Dermis blood vessel endothelial cell (primary cell): ENCODE data around the gene NBEAL2. TPM values are rescaled to one million over a fixed set of nuclear protein-coding genes. Genes with fewer than 3 reads are reported as not detected.

Experiments
- DNase-seq: peaks from one replicate; pipeline ENCODE4 v3.0.0; 2010
- total RNA-seq: library from RNA; depleted of rRNA; stranded (reverse); fragments of >200 nt; gene quantifications from 2 replicates; pipeline ENCODE4 v1.2.3, GENCODE V29; 2014

Gene NBEAL2
- total RNA-seq, 1 donor from 2014 or later: 30.6 TPM

GRCh38 chr3:47000198-47000815 lies 20.8 kb downstream of the NBEAL2 start:
- no peak for DNase-seq

GRCh38 chr3:47000922-47001730 lies 21.7 kb downstream of the NBEAL2 start:
- DNase-seq: no peak

GRCh38 chr3:47001731-47002170 lies 22.3 kb downstream of the NBEAL2 start:
- no peak for DNase-seq

GRCh38 chr3:47002171-47003055 lies 22.9 kb downstream of the NBEAL2 start:
- DNase-seq: no peak

- no peak for DNase-seq
Measured at GRCh38 chr3:47003056-47003410, 23.6 kb downstream of the NBEAL2 start.

GRCh38 chr3:47003461-47004368 lies 24.2 kb downstream of the NBEAL2 start:
- DNase-seq: no peak

- no peak for DNase-seq
Measured at GRCh38 chr3:47004369-47005211, 25.1 kb downstream of the NBEAL2 start.

GRCh38 chr3:47005212-47006144 lies 26.0 kb downstream of the NBEAL2 start:
- no peak for DNase-seq

- DNase-seq: no peak
Measured at GRCh38 chr3:47006145-47006651, 26.7 kb downstream of the NBEAL2 start.

- DNase-seq: no peak
Measured at GRCh38 chr3:47007001-47007400, 27.5 kb downstream of the NBEAL2 start.

GRCh38 chr3:47007482-47008233 lies 28.2 kb downstream of the NBEAL2 start:
- DNase-seq: no peak

GRCh38 chr3:47008234-47008796 lies 28.8 kb downstream of the NBEAL2 start:
- no peak for DNase-seq

- DNase-seq: no peak
Measured at GRCh38 chr3:47008851-47009224, 29.4 kb downstream of the NBEAL2 start.

- DNase-seq: peak; percentile 91
Measured at GRCh38 chr3:47009225-47010110, 30.0 kb downstream of the NBEAL2 start.

- DNase-seq: no peak
Measured at GRCh38 chr3:47010111-47010712, 30.7 kb downstream of the NBEAL2 start.

GRCh38 chr3:47010910-47011309 lies 31.4 kb downstream of the NBEAL2 start:
- no peak for DNase-seq

- no peak for DNase-seq
Measured at GRCh38 chr3:47011371-47011770, 31.9 kb downstream of the NBEAL2 start.
